HepG2 (cell line): ENCODE data around the gene LTA.

Experiments
- ATRX ChIP-seq: sonication (generic); formaldehyde crosslinking; IDR thresholded peaks from 2 replicates; pipeline ENCODE4 v1.4.0; 2020; ENCODE audit warnings: missing genetic modification reagents, borderline replicate concordance
- ESRRA ChIP-seq: sonication (generic); formaldehyde crosslinking; IDR thresholded peaks from 2 replicates; pipeline ENCODE4 v1.5.1; 2020; ENCODE audit warnings: mild to moderate bottlenecking, low read depth, missing genetic modification reagents
- HDAC2 ChIP-seq: sonication (generic); formaldehyde crosslinking; IDR thresholded peaks from 2 replicates; pipeline ENCODE4 v1.4.0; 2020; ENCODE audit warnings: missing genetic modification reagents
- HMGXB4 ChIP-seq, 2 experiments: sonication (generic) in 1 of 2; formaldehyde crosslinking in 1 of 2; IDR thresholded peaks; 2 replicates each; pipeline versions ENCODE4 v1.4.0 to v1.6.1; 2018 to 2020; ENCODE audit warnings: missing genetic modification reagents in 2 of 2, borderline replicate concordance in 1 of 2, low read depth in 1 of 2, mild to moderate bottlenecking in 1 of 2, missing biosample characterization in 1 of 2
- HNF1A ChIP-seq, 2 experiments: sonication (generic) in 1 of 2; formaldehyde crosslinking in 1 of 2; IDR thresholded peaks; 2 replicates each; pipeline versions ENCODE4 v1.4.0 to v1.6.1; 2016 to 2020; ENCODE audit warnings: borderline replicate concordance in 1 of 2, low read depth in 1 of 2, mild to moderate bottlenecking in 1 of 2, missing genetic modification reagents in 1 of 2
- PPARG ChIP-seq: conservative IDR thresholded peaks from 2 replicates; pipeline ENCODE4 v1.6.1; 2016; ENCODE audit warnings: missing biosample characterization, missing genetic modification reagents
- SMAD1 ChIP-seq: sonication (generic); formaldehyde crosslinking; IDR thresholded peaks from 2 replicates; pipeline ENCODE4 v1.4.0; 2020; ENCODE audit warnings: missing genetic modification reagents, low read depth, mild to moderate bottlenecking, borderline replicate concordance
- ZNF800 ChIP-seq: sonication (generic); formaldehyde crosslinking; IDR thresholded peaks from 2 replicates; pipeline ENCODE4 v1.4.0; 2020; ENCODE audit warnings: missing genetic modification reagents
- ZSCAN30 ChIP-seq: sonication (generic); formaldehyde crosslinking; IDR thresholded peaks from 2 replicates; pipeline ENCODE4 v1.5.0; 2020; ENCODE audit warnings: mild to moderate bottlenecking, missing genetic modification reagents
- ZSCAN5A ChIP-seq: sonication (generic); formaldehyde crosslinking; IDR thresholded peaks from 2 replicates; pipeline ENCODE4 v1.8.0; 2022; ENCODE audit warnings: mild to moderate bottlenecking, missing genetic modification reagents, borderline replicate concordance
- TF ChIP-seq, protein P1 (sequence below): sonication (generic); formaldehyde crosslinking; IDR thresholded peaks from 2 replicates; pipeline ENCODE4 v1.4.0; 2020; ENCODE audit warnings: missing genetic modification reagents

GRCh38 chr6:31567531-31568370 is 4.3 kb upstream of the LTA start:
- no peak for TF ChIP-seq SMAD1 (CRISPR knock-in tag)
- no peak for TF ChIP-seq ZNF800 (CRISPR knock-in tag)
- TF ChIP-seq ESRRA (CRISPR knock-in tag), result no peak
- TF ChIP-seq HNF1A (IDR thresholded peaks at IDR 0.05; ENCODE audit: low read depth), result no peak
- no peak for TF ChIP-seq HNF1A (CRISPR knock-in tag; IDR thresholded peaks at IDR 0.05; ENCODE audit: borderline replicate concordance)
- no peak for TF ChIP-seq ZSCAN5A (CRISPR knock-in tag)
- TF ChIP-seq HDAC2 (CRISPR knock-in tag), result no peak
- TF ChIP-seq, protein P1, sequence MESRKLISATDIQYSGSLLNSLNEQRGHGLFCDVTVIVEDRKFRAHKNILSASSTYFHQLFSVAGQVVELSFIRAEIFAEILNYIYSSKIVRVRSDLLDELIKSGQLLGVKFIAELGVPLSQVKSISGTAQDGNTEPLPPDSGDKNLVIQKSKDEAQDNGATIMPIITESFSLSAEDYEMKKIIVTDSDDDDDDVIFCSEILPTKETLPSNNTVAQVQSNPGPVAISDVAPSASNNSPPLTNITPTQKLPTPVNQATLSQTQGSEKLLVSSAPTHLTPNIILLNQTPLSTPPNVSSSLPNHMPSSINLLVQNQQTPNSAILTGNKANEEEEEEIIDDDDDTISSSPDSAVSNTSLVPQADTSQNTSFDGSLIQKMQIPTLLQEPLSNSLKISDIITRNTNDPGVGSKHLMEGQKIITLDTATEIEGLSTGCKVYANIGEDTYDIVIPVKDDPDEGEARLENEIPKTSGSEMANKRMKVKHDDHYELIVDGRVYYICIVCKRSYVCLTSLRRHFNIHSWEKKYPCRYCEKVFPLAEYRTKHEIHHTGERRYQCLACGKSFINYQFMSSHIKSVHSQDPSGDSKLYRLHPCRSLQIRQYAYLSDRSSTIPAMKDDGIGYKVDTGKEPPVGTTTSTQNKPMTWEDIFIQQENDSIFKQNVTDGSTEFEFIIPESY (CRISPR knock-in tag), result no peak
- no peak for TF ChIP-seq ATRX (CRISPR knock-in tag)
- no peak for TF ChIP-seq PPARG (CRISPR knock-in tag)
- TF ChIP-seq HMGXB4 (CRISPR knock-in tag; IDR thresholded peaks at IDR 0.05; ENCODE audit: borderline replicate concordance in 1 of 2, low read depth in 1 of 2), result no peak
- no peak for TF ChIP-seq ZSCAN30 (CRISPR knock-in tag)
